ENCODE data around the gene ANKZF1. TPM values are rescaled to one million over a fixed set of nuclear protein-coding genes. Genes with fewer than 3 reads are reported as not detected.

Gene ANKZF1
- polyA plus RNA-seq, 1 donor = 73.1 TPM

- DNase-seq = no peak
Measured at GRCh38 chr2:219223831-219224610, 5.6 kb upstream of the ANKZF1 start.

- no peak for DNase-seq
Measured at GRCh38 chr2:219225350-219225749, 4.3 kb upstream of the ANKZF1 start.

- no peak for DNase-seq
Measured at GRCh38 chr2:219228041-219228910, 1.3 kb upstream of the ANKZF1 start.

- no peak for DNase-seq
Measured at GRCh38 chr2:219228911-219229304, 698 bp upstream of the ANKZF1 start.

- no peak for DNase-seq
Measured at GRCh38 chr2:219230059-219230540, 494 bp downstream of the ANKZF1 start.

- no peak for DNase-seq
Measured at GRCh38 chr2:219234331-219234730, 4.7 kb downstream of the ANKZF1 start.

- DNase-seq = no peak
Measured at GRCh38 chr2:219243291-219243761, 13.7 kb downstream of the ANKZF1 start.

GRCh38 chr2:219244789-219245147 lies 15.2 kb downstream of the ANKZF1 start:
- no peak for DNase-seq

GRCh38 chr2:219245148-219245898 lies 15.7 kb downstream of the ANKZF1 start, which contains the start of the genes GLB1L and STK16:
Gene GLB1L, minus strand, starts transcription at chr2:219245444. Its CDS starts 1,871 bp downstream, at chr2:219243573.
Gene STK16, plus strand, starts transcription at chr2:219245479. Its CDS starts 521 bp downstream, at chr2:219246000.
- peak; percentile 93 for DNase-seq

- no peak for DNase-seq
Measured at GRCh38 chr2:219245899-219246230, 16.3 kb downstream of the ANKZF1 start.

GRCh38 chr2:219246559-219246958 lies 17.0 kb downstream of the ANKZF1 start:
- DNase-seq = no peak

GRCh38 chr2:219247678-219248642 lies 18.4 kb downstream of the ANKZF1 start:
- no peak for DNase-seq

- no peak for DNase-seq
Measured at GRCh38 chr2:219248845-219249202, 19.2 kb downstream of the ANKZF1 start.

- peak; percentile 63 for DNase-seq
Measured at GRCh38 chr2:219249203-219249980, 19.8 kb downstream of the ANKZF1 start.

GRCh38 chr2:219250049-219250781 lies 20.6 kb downstream of the ANKZF1 start:
- DNase-seq = no peak

GRCh38 chr2:219251656-219252055 lies 22.1 kb downstream of the ANKZF1 start:
- DNase-seq = no peak

- DNase-seq = no peak
Measured at GRCh38 chr2:219252084-219252483, 22.5 kb downstream of the ANKZF1 start.

- no peak for DNase-seq
Measured at GRCh38 chr2:219252570-219252899, 22.9 kb downstream of the ANKZF1 start.

- no peak for DNase-seq
Measured at GRCh38 chr2:219252900-219253752, 23.5 kb downstream of the ANKZF1 start, which contains the start of gene TUBA4B. Gene TUBA4B, plus strand, starts transcription at chr2:219253243. Its CDS starts 165 bp downstream, at chr2:219253408.

All from left kidney (tissue), 2 donors.